IMR-90 (cell line): ENCODE measurements around the gene CST5. TPM values are rescaled to one million over a fixed set of nuclear protein-coding genes. Genes with fewer than 3 reads are reported as not detected.
"Not testable (repeated sequence)": the region's sequence is repeated elsewhere in the genome, so short reads cannot be mapped to it uniquely, and the experiment has no call there.

ENCODE experiments used
- ATAC-seq: fragments of 200-7000 bp; cut with Tn5 transposase; 2 replicates; pipeline ENCODE4 v1.9.1; 2020; ENCODE audit warnings: low read depth, mild to moderate bottlenecking, moderate library complexity
- BruUV-seq: library from RNA; stranded (reverse); fragments of 400-500 nt; replicated peaks from 2 replicates; lab custom pipeline; 2021; lab: Mats Ljungman, UMichigan
- CTCF ChIA-PET: fragments of 300-600 bp; formaldehyde crosslinking; extraction: SDS; loops from one replicate; lab custom pipeline; 2021; ENCODE audit warnings: antibody characterized with exemption; lab: Yijun Ruan, JAX
- POLR2A ChIA-PET: fragments of 300-600 bp; sonication (Branson Sonifier 250); formaldehyde crosslinking; loops from one replicate; lab custom pipeline; 2022; ENCODE audit warnings: antibody characterized with exemption; ENCODE audit not compliant: unreplicated experiment; lab: Charles Lee
- DNase-seq: peaks from one replicate; pipeline ENCODE4 v3.0.0; 2013
- H2AFZ ChIP-seq: replicated peaks from 2 replicates; pipeline ENCODE3; 2013; ENCODE audit warnings: low read length, mild to moderate bottlenecking; ENCODE audit not compliant: poor library complexity
- H2AK5ac ChIP-seq: 2 replicates; pipeline ENCODE4 v1.6.1; 2013; ENCODE audit warnings: low read depth, low read length, inconsistent platforms
- H2AK9ac ChIP-seq: replicated peaks from 2 replicates; pipeline ENCODE3; 2013; ENCODE audit warnings: mild to moderate bottlenecking, low read depth, low read length, moderate library complexity; ENCODE audit not compliant: poor library complexity
- H2BK120ac ChIP-seq: 2 replicates; pipeline ENCODE4 v1.6.1; 2013; ENCODE audit warnings: low read depth, low read length, inconsistent platforms
- H2BK15ac ChIP-seq: 3 replicates; pipeline ENCODE4 v1.6.1; 2013; ENCODE audit warnings: low read depth, low read length, inconsistent platforms
- H2BK20ac ChIP-seq: 2 replicates; pipeline ENCODE4 v1.6.1; 2013; ENCODE audit warnings: low read depth, mild to moderate bottlenecking, inconsistent platforms, low read length, moderate library complexity
- H2BK5ac ChIP-seq: 2 replicates; pipeline ENCODE4 v1.6.1; 2013; ENCODE audit warnings: mild to moderate bottlenecking, low read depth, low read length, inconsistent platforms; ENCODE audit not compliant: poor library complexity, severe bottlenecking
- H3K14ac ChIP-seq: replicated peaks from 2 replicates; pipeline ENCODE4 v1.6.1; 2013; ENCODE audit warnings: low read depth, low read length, inconsistent platforms
- H3K18ac ChIP-seq: 2 replicates; pipeline ENCODE4 v1.6.1; 2013; ENCODE audit warnings: low read depth, low read length, control low read depth
- H3K23ac ChIP-seq: 2 replicates; pipeline ENCODE4 v1.6.1; 2013; ENCODE audit warnings: low read depth, low read length, inconsistent platforms
- H3K27ac ChIP-seq: 2 replicates; pipeline ENCODE4 v1.5.1; 2013; ENCODE audit warnings: mild to moderate bottlenecking, control low read depth, low read length; ENCODE audit not compliant: insufficient read depth
- H3K27me3 ChIP-seq: 2 replicates; pipeline ENCODE4 v1.6.1; 2013; ENCODE audit warnings: low read length; ENCODE audit not compliant: control insufficient read depth, insufficient read depth
- H3K36me3 ChIP-seq: 2 replicates; pipeline ENCODE4 v1.6.1; 2013; ENCODE audit warnings: low read length, mixed read lengths; ENCODE audit not compliant: control insufficient read depth, insufficient read depth
- H3K4ac ChIP-seq: 2 replicates; pipeline ENCODE4 v1.6.1; 2013; ENCODE audit warnings: low read depth, low read length, inconsistent platforms
- H3K4me1 ChIP-seq: 2 replicates; pipeline ENCODE4 v1.6.1; 2013; ENCODE audit warnings: low read length, mixed read lengths; ENCODE audit not compliant: control insufficient read depth, insufficient read depth
- H3K4me2 ChIP-seq: 2 replicates; pipeline ENCODE4 v1.6.1; 2013; ENCODE audit warnings: low read depth, mild to moderate bottlenecking, control low read depth, low read length, moderate library complexity
- H3K4me3 ChIP-seq: 2 replicates; pipeline ENCODE4 v1.5.1; 2013; ENCODE audit warnings: low read depth, mild to moderate bottlenecking, control low read depth, low read length, moderate library complexity; ENCODE audit not compliant: insufficient read depth
- H3K56ac ChIP-seq: 2 replicates; pipeline ENCODE4 v1.6.1; 2013; ENCODE audit warnings: low read length, inconsistent platforms; ENCODE audit not compliant: insufficient read depth; ENCODE audit errors: extremely low read depth
- H3K79me1 ChIP-seq, 2 experiments: 2 replicates each; pipeline ENCODE4 v1.6.1; 2013; ENCODE audit warnings: low read length in 2 of 2, inconsistent platforms in 1 of 2, low read depth in 1 of 2
- H3K9ac ChIP-seq: 2 replicates; pipeline ENCODE4 v1.6.1; 2013; ENCODE audit warnings: low read depth, low read length, control low read depth
- H3K9me1 ChIP-seq: 2 replicates; pipeline ENCODE4 v1.6.1; 2013; ENCODE audit warnings: low read length, inconsistent platforms; ENCODE audit not compliant: insufficient read depth
- H3K9me3 ChIP-seq: 2 replicates; pipeline ENCODE4 v1.6.1; 2013; ENCODE audit warnings: low read length; ENCODE audit not compliant: control insufficient read depth, insufficient read depth
- H4K20me1 ChIP-seq: 2 replicates; pipeline ENCODE4 v1.6.1; 2013; ENCODE audit warnings: low read length, inconsistent platforms; ENCODE audit not compliant: insufficient read depth
- H4K5ac ChIP-seq: 2 replicates; pipeline ENCODE4 v1.6.1; 2013; ENCODE audit warnings: mild to moderate bottlenecking, low read depth, low read length, control low read depth
- H4K8ac ChIP-seq, 2 experiments: 2 replicates each; pipeline ENCODE4 v1.6.1; 2013; ENCODE audit warnings: low read depth in 2 of 2, low read length in 2 of 2, control low read depth in 1 of 2, inconsistent platforms in 1 of 2
- H4K91ac ChIP-seq: 2 replicates; pipeline ENCODE4 v1.6.1; 2013; ENCODE audit warnings: low read depth, low read length, inconsistent platforms; ENCODE audit not compliant: insufficient read depth
- WGBS, 2 experiments: methylation state at CpG; one replicate each; pipeline versions ENCODE4 v1.1.5 to v1.1.7; 2013; ENCODE audit warnings: missing lambda C conversion rate in 2 of 2; ENCODE audit not compliant: insufficient read length in 1 of 2; ENCODE audit errors: extremely low coverage in 2 of 2; 5-methylcytosine and 5-hydroxymethylcytosine counted together
- dilution Hi-C: fragments of 300-500 bp; cut with HindIII; formaldehyde crosslinking; loops from one replicate; pipeline ENCODE4 v1.14.3; 2018; ENCODE audit warnings: low sequenced_read_pairs; ENCODE audit not compliant: unreplicated experiment
- in situ Hi-C: fragments of 300-500 bp; cut with MboI; formaldehyde crosslinking; loops from 3 replicates; pipeline ENCODE4 v1.14.3; 2019; ENCODE audit warnings: low sequenced_read_pairs, inconsistent platforms, mixed read lengths
- intact Hi-C: fragments of 100-400 bp; cut with micrococcal nuclease; formaldehyde crosslinking; loops from 2 replicates; pipeline ENCODE4 v1.10.0; 2022
- polyA plus RNA-seq, 3 experiments: library from polyadenylated mRNA; depleted of rRNA; stranded (reverse); fragments of >200 nt; gene quantifications; 2 replicates each; pipeline ENCODE4 v1.2.3, GENCODE V29; 2012; ENCODE audit warnings: low replicate concordance in 1 of 3
- total RNA-seq: library from RNA; depleted of rRNA; stranded (reverse); fragments of >200 nt; gene quantifications from 2 replicates; pipeline ENCODE4 v1.2.3, GENCODE V29; 2012

Gene CST5
- total and polyA plus RNA-seq, 2 of the 4 experiments (the other 2 are of a cell fraction), result not detected

- H3K23ac ChIP-seq, H2AK5ac ChIP-seq, H3K4me3 ChIP-seq, H2AK9ac ChIP-seq, H2AFZ ChIP-seq, H2BK15ac ChIP-seq, intact Hi-C loops, H4K5ac ChIP-seq, H3K18ac ChIP-seq, H3K9me1 ChIP-seq, H2BK20ac ChIP-seq, H3K9me3 ChIP-seq, H3K79me1 ChIP-seq, DNase-seq, H2BK120ac ChIP-seq, BruUV-seq, H3K36me3 ChIP-seq, H3K27me3 ChIP-seq, dilution Hi-C loops, POLR2A ChIA-PET, H2BK5ac ChIP-seq, ATAC-seq, H4K20me1 ChIP-seq, H3K14ac ChIP-seq, in situ Hi-C loops, H3K56ac ChIP-seq, H3K9ac ChIP-seq, H3K4ac ChIP-seq, H3K4me1 ChIP-seq, H3K4me2 ChIP-seq, H3K27ac ChIP-seq, H4K8ac ChIP-seq, H4K91ac ChIP-seq: not testable (repeated sequence)
- CTCF ChIA-PET, result interaction anchor here (0.5 kb wide), 1 partner anchor 1074 kb away, joined by 3 read pairs; no protein-coding TSS in a partner anchor
- no CpG with 5 or more reads among the region's 4 CpGs for WGBS, 2 experiments
These were observed 34.9 kb upstream of the CST5 start for GRCh38 chr20:23914469-23914868.
